ENCODE results near the gene POM121C.
"Not testable (repeated sequence)": the region's sequence is repeated elsewhere in the genome, so short reads cannot be mapped to it uniquely, and the experiment has no call there.

Gene POM121C

DNA sequence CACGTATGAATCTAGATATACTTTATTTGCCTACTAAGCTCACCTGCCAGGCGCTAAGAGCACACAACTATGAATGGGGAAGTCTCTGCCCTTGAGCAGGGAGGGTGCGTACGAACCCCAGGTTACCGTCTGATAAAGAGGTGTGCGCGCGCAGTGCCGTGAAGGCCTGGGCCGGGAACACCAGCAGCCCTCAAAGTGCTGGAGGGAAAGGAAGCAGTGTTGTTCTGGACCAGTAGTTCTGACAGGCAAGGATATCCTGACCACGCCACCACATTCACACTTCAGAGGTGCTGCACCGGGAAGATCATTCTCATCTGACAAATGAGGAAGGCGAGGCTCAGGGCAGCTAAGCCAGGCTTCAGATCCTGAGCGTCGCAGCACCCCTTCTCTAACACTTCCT, 62.6 kb downstream of the POM121C start:
- not testable (repeated sequence) for DNase-seq (ENCODE audit: low read depth in 2 of 2)

DNA sequence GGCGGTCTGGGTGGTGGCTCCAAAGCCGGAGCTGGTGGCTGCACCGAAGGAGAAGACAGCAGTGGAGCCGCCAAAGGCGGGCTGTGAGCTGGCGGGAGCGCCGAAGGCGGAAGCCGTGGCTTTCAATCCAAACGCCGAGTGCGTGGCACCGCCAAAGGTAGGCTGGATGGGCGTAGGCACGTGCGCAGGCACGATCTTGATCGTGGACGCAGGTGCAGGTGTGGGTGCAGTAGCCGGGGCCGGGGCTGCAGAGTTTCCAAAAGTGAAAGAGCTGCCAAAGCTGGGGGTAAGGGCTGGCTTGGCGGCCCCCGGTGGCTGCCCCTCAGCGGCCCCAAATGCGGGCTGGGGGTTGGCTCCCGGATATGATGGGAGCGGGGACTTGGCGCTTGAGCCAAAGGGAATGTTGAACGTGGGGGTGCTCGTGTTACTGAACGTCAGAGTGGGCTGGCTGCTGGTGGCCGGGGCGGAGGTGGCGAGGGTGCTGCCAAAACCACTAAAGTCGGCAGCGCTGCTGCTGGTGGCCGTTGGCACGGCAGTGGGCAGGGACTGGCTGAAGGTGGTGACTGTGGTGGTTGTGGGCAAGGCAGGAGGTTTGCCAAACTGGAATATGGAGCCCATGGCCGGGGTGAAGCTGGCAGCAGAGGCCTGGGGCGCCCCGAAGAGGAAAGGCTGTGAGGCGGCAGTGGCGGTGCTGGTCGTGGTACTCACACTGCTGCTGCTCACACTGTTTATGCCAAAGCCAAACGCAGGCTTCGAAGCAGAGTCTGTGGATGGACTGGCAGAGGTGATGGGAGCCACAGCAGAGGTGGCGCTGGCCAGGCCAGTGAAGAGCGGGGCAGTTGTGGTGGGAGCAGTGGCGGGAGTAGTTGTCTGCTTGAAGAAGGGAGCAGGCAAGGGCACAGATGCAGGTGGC, 64.0 kb downstream of the POM121C start:
- DNase-seq (ENCODE audit: low read depth in 2 of 2): not testable (repeated sequence)

DNA sequence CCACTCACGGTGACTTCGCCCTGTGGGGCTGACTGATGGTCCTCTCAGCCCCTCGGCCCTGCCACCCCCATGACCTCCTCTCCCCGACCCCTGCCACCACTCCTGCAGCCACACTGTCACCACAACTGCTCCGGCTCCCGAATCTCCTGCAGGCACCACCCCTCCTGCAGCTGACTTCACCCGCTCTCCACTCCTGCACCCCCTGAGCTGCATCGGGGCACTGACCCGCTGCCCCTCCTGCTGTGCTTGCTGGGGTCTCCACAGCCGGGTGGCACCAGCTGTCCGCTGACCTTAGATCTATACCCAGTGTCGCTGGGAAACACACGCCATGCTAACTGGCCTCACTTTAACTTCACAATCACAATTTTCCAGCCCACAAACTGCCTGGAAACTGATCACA, 65.9 kb downstream of the POM121C start:
- not testable (repeated sequence) for DNase-seq (ENCODE audit: low read depth in 2 of 2)

DNA sequence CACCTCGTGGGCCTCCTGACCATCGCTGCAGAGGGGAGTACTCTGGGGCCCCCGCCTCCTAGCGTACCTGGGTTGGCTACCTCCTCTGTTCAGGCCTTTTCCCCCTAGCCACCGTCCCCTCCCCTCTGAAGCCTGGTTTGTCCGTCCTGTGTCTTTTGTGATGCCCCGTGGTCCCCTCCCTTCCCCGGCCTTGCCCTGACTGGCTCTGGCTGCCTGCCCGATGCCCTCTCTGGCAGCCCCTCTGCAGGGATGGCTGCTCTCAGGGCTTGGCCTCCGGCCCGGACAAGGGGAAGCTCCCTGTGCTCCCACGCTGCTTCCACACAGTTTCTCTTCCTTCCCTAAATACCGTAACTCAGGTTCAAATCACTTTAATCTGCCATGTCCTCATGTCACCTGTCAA, 66.4 kb downstream of the POM121C start:
- DNase-seq (ENCODE audit: low read depth in 2 of 2): not testable (repeated sequence)

DNA sequence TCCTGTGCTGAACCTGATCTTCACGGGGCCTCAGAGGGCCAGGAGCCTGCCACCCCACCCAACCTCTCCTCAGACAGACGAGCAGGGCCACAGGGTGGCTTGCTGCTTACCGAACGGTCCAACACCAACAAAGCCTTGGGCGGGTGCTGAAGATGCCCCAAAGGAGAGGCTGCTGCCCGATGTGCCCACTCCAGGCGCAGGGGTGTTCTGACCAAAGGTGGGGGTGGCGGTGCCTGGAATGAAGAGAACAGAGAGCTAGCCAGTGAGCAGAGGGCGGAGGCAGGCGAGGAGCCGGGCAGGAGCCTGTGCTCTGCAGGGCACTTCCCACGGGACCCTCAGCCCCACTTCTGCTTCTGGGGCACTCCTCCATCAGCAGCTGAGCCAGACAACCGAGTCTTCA, 66.9 kb downstream of the POM121C start:
- not testable (repeated sequence) for DNase-seq (ENCODE audit: low read depth in 2 of 2)

DNA sequence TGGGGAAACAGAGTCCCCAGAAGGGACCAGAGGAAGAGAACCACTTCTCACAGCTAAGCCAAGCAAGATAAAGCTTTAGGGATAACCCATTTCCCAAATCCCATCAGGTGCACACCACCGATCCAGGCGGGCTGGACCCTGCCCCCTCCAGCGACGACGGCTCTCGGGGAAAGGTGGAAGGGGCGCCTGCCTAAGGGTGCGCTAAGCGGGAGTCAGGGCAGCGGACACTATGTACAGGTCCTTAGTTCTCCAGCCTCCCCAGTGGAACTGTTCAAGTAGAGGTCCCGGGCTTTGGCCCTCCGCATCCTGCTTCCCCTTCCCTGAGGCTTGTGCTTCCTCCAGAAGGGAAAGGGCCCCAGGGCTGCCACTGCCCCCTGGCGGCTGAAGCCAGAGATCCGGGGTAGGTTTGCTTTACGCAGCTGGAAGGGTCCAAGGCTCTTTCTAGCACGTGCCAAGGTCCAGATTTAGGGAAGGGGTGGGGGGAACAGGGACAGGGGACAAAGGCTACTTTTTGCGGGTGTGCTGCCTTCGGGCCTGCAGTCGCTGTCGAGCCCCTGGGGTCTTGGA, 67.7 kb downstream of the POM121C start:
- not testable (repeated sequence) for DNase-seq (ENCODE audit: low read depth in 2 of 2)

DNA sequence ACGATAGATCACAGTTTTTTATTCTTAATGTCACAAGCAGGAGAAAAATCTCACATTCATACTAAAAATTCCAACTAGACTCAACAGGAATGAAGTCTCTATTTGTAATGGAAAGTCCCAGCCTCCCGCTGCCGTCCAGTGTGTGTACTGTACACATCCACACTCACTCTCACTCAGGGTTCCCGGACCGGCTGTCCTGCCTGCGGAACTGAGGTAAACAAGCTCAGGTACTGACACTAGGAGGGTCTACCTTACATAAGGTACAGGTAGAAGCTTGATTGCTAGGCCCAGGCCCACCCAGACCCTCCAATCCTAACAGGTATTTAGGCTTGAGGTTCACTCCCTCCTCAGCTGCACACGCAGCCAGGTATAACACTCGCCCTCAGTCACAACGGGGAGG, 69.3 kb downstream of the POM121C start:
- not testable (repeated sequence) for DNase-seq (ENCODE audit: low read depth in 2 of 2)

DNA sequence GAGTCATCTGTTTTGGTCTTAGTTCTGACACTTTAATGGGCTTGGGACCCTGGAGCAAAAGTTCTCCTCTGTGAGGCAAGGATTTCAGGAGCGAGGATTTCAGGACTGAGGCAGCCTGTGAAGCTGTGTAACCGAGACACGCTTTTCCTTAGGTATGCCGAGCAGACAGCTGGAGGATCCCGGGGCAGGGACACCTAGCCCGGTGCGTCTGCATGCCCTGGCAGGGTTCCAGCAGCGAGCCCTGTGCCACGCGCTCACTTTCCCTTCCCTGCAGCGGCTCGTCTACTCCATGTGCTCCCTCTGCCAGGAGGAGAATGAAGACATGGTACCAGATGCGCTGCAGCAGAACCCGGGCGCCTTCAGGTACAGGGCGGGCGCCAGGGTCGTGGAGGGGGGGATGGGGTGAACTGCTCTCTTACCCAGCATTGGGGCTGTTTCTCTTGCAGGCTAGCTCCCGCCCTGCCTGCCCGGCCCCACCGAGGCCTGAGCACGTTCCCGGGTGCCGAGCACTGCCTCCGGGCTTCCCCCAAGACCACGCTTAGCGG, 70.2 kb downstream of the POM121C start:
- DNase-seq (ENCODE audit: low read depth in 2 of 2): not testable (repeated sequence)

DNA sequence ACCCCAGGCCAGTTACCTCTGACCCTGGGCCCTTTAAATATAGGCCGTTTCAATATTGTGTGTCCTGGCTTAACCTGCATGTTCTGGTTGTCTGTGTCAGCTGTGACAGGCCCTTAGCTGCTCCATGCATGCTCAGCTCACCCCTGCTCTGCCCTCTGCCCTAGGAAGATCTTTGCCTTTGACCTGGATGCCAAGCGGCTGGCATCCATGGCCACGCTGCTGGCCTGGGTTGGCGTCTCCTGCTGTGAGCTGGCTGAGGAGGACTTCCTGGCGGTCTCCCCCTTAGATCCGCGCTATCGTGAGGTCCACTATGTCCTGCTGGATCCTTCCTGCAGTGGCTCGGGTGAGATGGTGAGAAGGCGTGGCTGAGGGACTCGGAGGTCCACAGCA, 70.7 kb downstream of the POM121C start:
- not testable (repeated sequence) for DNase-seq (ENCODE audit: low read depth in 2 of 2)

DNA sequence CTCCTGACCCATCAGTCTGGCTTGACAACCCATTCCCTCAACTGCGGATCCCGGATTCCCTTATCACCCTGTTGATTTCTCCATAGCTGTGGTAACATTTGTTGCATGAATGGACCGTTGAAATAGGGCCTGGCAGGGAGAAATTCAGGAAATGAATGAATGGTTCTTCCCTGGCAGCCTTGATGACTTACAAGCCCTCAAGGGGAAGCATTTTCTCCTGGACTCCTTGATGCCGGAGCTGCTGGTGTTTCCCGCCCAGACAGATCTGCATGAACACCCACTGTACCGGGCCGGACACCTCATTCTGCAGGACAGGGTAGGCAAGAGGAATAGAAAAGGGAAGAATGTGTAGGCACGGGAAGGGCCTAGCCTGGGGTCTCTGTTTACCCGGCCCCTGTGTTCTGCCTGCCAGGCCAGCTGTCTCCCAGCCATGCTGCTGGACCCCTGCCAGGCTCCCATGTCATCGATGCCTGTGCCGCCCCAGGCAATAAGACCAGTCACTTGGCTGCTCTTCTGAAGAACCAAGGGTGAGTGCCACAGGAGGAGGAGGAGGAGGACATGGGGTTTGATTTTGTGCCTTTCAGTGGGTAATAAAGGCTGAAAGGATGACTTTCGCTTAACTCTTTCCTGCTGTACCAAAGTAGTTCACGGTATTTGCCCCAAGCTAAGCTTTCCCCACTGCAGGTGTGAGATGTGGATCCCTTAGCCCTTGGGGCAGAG, 71.2 kb downstream of the POM121C start:
- not testable (repeated sequence) for DNase-seq (ENCODE audit: low read depth in 2 of 2)

DNA sequence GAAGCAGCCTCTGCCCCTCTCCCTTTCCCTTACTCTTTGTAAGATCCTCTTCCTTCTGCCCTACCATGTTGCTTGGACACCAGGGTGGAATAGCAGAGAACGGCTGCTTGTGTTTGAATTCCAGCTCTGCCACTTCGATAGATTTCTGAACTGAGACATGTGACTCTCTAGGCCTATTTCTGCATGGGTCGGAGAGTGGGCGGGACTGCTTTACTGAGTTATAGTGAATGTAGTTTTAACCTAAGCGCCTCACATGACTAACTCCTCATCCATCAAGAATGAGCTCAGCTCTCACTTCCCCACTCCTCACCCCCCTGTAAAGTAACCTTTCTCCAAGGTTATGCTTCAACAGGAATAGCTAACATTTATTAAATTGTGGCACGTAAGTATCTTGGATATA, 71.9 kb downstream of the POM121C start:
- not testable (repeated sequence) for DNase-seq (ENCODE audit: low read depth in 2 of 2)

DNA sequence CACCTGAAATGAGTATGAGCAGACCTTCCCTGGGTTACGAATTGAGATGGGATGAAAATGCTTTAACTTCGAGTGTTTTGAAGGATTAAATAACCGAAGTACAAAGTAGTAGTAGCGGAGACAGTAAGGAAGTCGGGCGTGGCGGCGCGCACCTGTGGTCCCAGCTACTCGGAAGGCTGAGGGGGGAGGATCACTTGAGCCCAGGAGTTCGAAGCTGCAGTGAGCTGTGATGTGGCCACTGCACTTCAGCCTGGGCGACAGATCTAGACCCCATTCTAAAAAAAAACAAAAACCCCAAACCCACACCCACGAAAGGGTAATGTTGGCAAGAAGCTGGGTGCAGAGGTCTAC, 75.3 kb downstream of the POM121C start:
- not testable (repeated sequence) for DNase-seq (ENCODE audit: low read depth in 2 of 2)

DNA sequence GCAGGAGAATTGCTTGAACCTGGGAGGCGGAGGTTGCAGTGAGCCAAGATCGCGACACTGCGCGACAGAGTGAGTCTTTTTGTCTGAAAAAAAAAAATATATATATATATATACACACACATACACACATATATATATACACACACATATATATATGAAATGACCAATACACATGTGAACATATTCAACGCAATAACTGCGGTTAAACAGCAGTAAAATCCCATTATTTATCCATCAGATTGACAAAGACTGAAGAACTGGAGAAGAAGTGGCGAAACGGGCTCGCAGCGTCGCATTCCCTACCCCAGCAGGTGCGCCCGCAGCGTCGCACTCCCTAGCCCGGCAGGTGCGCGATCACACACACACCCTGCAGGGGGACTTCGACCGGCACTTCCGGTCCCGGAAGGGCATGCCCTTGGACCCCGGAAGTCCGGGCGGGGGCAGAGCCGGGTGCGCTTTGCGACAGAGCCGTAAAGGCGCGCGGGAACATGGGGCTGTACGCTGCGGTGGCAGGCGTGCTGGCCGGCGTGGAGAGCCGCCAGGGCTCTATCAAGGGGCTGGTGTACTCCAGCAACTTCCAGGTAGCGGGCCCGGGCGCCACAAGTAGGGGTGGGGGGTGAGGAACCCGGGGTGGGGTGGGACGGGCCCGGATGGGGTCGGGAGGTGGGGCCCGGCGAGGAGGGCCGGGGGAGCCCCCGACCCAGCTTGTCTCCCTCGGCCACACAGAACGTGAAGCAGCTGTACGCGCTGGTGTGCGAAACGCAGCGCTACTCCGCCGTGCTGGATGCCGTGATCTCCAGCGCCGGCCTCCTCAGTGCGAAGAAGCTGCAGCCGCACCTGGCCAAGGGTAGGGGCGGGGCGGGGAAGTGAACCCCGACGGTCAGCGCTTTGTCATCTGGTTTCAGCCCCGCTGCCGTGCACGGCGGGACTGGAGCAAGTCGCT, 75.9 kb downstream of the POM121C start:
- DNase-seq (ENCODE audit: low read depth in 2 of 2): not testable (repeated sequence)

DNA sequence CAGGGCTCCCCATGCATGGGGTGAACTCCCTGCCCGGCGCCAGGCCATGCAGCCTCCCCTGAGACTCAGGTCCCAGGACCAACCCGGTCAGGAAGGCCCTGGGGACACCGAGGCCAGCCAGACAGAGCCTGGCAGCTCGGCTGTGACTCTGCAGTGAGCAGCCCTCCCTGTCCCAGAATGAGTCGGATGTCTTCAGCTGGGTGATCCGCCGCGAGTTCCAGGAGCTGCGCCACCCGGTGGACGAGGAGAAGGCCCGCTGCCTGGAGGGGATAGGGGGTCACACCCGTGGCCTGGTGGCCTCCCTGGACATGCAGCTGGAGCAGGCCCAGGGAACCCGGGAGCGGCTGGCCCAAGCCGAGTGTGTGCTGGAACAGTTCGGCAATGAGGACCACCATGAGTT, 81.4 kb downstream of the POM121C start:
- DNase-seq (ENCODE audit: low read depth in 2 of 2): not testable (repeated sequence)

DNA sequence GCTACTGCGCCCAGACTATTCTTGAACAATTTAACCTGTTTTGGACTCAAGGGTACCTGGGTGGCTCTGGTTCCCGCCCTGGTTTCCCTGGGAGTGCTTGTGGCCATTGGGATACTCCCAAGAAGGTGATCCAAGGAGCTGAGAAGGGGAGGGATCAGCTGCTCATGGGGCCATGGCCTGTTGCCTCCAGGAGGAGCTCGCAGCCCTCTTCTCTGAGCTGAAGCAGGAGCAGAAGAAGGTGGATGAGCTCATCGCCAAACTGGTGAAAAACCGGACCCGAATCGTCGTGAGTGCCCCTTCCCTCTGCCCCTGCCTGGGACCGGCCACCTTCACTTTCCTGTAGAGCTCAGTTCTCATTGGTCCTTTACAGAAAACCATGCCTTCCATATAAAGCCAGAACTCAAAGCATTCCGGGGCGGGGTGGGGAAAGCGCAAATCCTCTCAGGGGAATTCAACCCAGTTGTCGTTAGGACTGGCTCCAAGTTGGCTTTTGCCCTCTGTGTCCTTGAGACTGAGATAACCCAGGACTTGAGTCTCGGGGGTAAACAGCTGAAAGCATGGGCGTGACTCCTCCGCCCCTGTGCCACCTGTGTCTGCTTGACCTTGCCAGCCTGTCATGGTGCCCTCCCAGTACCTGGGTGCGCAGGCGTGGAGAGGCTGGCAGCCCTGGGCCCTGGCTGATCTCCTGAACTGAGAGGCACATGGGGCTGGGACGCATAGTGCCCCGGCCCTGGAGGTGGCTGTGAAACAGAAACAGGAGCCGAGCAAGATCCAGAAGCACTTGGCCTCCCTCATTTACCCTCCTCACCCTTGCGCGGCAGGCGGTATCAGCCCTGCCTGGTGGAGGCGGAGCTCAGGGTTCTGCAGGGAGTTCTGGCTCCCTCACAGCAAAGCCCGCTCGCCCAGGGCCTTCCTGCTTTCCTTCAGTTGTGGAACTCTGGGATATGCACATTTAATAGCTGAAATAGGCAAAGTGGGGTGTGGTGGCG, 82.3 kb downstream of the POM121C start:
- DNase-seq (ENCODE audit: low read depth in 2 of 2): not testable (repeated sequence)

DNA sequence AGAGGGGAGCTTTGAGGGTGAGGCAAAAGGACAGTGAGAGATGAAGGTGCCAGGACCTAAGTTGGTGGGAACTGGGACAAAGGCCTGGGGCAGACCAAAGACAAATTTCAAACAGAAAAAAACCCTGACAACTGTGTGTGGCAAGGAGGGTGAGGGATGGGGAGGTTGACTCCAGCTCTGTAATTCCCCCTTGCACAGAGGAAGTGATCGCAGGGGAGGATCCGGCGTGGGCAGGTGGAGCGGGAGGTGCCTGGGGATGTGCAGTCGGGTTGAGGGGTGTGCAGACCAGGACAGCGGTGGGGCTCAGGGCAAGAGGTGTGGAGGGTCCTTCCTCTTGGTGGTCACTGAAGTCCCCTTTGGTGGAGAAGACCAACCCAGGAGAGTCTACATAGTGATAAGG, 85.5 kb downstream of the POM121C start:
- DNase-seq (ENCODE audit: low read depth in 2 of 2): not testable (repeated sequence)

DNA sequence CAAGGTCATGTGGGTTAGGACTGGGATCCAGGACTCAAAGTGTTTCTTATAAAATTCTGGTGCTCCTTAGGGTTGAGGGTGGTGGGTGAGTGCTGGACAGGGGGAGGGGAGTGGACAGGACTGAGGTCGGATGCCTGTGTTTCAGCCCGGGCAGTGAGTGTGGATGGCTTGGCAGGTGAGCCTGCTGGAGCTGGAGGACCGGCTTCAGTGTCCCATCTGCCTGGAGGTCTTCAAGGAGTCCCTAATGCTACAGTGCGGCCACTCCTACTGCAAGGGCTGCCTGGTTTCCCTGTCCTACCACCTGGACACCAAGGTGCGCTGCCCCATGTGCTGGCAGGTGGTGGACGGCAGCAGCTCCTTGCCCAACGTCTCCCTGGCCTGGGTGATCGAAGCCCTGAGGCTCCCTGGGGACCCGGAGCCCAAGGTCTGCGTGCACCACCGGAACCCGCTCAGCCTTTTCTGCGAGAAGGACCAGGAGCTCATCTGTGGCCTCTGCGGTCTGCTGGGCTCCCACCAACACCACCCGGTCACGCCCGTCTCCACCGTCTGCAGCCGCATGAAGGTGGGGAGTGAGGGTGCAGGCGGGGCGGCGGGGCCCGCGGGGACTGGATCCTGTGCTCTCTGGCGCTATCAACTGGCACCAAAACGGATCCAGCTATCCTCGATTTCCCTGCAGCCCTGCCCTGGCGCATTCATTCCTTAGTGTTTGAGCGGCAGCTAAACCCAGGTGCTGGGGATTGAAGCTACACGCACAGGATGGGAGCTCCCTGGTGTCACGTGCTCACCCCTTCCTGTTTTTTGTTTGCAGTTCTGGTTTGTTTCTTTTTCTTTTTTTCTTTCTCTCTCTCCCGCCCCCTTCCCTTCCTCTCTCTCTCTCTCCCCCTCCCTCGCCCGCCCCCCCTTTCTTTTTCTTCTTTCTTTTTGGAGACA, 87.1 kb downstream of the POM121C start:
- DNase-seq (ENCODE audit: low read depth in 2 of 2): not testable (repeated sequence)

DNA sequence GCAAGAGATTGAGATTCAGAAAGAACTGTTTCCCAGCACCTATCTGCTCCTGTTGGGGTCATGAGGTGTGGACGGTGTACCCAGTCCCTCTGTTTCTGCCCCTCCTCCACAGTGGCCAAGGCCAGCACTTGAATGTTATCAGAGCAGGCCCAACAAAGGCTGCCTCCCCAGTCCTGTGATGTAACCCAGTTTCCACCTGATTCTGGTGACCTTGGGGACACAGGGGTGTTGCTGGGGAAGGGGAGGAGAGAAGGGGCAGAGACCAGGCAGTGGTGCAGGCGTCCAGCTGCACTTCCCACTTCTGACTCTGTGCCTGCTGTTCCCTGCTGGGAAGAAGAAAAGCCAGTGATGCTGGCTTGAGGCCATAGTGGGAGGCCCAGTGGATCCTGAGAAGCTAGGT, 88.2 kb downstream of the POM121C start:
- DNase-seq (ENCODE audit: low read depth in 2 of 2): not testable (repeated sequence)

DNA sequence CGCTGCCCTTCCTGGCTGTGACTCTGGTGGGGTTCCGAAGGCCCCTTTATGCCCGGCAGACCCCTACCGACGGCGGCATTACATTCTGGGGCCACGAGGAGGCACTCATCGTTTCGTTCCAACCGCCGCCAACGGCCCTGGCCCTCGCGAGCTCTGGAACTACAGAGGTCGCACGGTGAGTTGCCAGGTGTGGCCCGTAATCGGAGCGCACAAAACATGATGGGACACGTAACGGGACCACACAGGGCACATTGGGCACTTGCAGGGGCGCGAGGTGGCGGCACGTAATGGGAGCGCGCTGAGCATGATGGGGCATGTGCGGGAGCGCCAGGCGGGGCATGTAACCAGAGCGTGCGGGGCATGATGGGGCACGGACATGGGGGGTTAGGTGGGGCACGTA, 90.8 kb downstream of the POM121C start, which contains the start of gene TRIM73:
Gene TRIM73 (plus strand): TSS at position 301 of the 400 bp plus-strand sequence. CDS start 3,305 bp downstream, outside the sequence.
- DNase-seq (ENCODE audit: low read depth in 2 of 2): not testable (repeated sequence)

Measured in fibroblast of skin of left quadriceps (primary cell).